Heart right ventricle (tissue), 16 donors: ENCODE data around the gene UBE2F. TPM values are rescaled to one million over a fixed set of nuclear protein-coding genes. Genes with fewer than 3 reads are reported as not detected.

ENCODE experiments used
- ATAC-seq, 8 donors: fragments of 200-7000 bp; cut with Tn5 transposase; one replicate each; pipeline ENCODE4 v1.9.1; 2020; ENCODE audit warnings: mild to moderate bottlenecking in 8 of 8, moderate library complexity in 8 of 8, moderate number of reproducible peaks in 1 of 8
- DNase-seq, 2 donors: peaks; one replicate each; pipeline ENCODE4 v3.0.0-alpha.2; 2020
- H3K27ac ChIP-seq, 10 donors: fragments of 200-600 bp; sonication (generic) in 2 of 10; one replicate each; pipeline versions ENCODE4 v1.5.0 to v1.8.0; 2020 to 2022; ENCODE audit warnings: mild to moderate bottlenecking in 3 of 10
- H3K27me3 ChIP-seq, 7 donors: fragments of 200-600 bp; one replicate each; pipeline ENCODE4 v1.8.0; 2021 to 2022; ENCODE audit warnings: mild to moderate bottlenecking in 2 of 7
- H3K36me3 ChIP-seq, 9 donors: fragments of 200-600 bp; sonication (generic) in 1 of 9; one replicate each; pipeline versions ENCODE4 v1.5.0 to v1.8.0; 2020 to 2022; ENCODE audit warnings: mild to moderate bottlenecking in 2 of 9
- H3K4me1 ChIP-seq, 9 donors: fragments of 200-600 bp; sonication (generic) in 1 of 9; one replicate each; pipeline versions ENCODE4 v1.5.0 to v1.8.0; 2020 to 2022; ENCODE audit warnings: mild to moderate bottlenecking in 4 of 9
- H3K4me3 ChIP-seq, 10 donors: fragments of 200-600 bp; sonication (generic) in 2 of 10; one replicate each; pipeline versions ENCODE4 v1.5.0 to v1.8.0; 2020 to 2022; ENCODE audit warnings: mild to moderate bottlenecking in 7 of 10, moderate library complexity in 2 of 10
- H3K9me3 ChIP-seq, 11 donors: fragments of 200-600 bp in 10 of 11; sonication (generic) in 2 of 11; one replicate each; pipeline versions ENCODE4 v1.5.0 to v1.8.0; 2013 to 2022; ENCODE audit warnings: mild to moderate bottlenecking in 2 of 11, control low read depth in 1 of 11, moderate library complexity in 1 of 11
- CTCF ChIP-seq, 9 donors: fragments of 200-600 bp; sonication (generic) in 2 of 9; IDR thresholded peaks; one replicate each; pipeline versions ENCODE4 v1.5.0 to v1.8.0; 2021 to 2022; ENCODE audit warnings: antibody characterized with exemption in 9 of 9, mild to moderate bottlenecking in 5 of 9, moderate library complexity in 1 of 9
- WGBS, 2 donors: extraction: QIAGEN DNeasy Blood & Tissue Kit; methylation state at CpG; one replicate each; pipeline ENCODE4 v1.1.7; 2013; ENCODE audit warnings: inconsistent platforms in 1 of 2; 5-methylcytosine and 5-hydroxymethylcytosine counted together
- intact Hi-C, 10 donors: fragments of 100-400 bp; cut with DNase I; formaldehyde crosslinking; loops; one replicate each; pipeline versions ENCODE4 v1.11.1 to v1.14.2; 2022
- polyA plus RNA-seq, 2 donors: library from polyadenylated mRNA; stranded (reverse); fragments of 200-250 nt; gene quantifications; one replicate each; pipeline ENCODE4 v1.2.3, GENCODE V29; 2013
- total RNA-seq, 10 donors: library from RNA; stranded (reverse); fragmentation: NEBNext Ultra II Directional in 3 of 10; extraction: Animal tissue kit (Norgen Biotek cat#: 25700) in 3 of 10; gene quantifications; one replicate each; pipeline versions ENCODE4 v1.2.1 to v1.2.4, GENCODE V29; 2021 to 2023
- donor health status: Arrhythmogenic right ventricular cardiomyopathy.
- donor health status: ischemic (EF 13 %, LVEDD 7.1; RV severe dilation, severe dysfunction).
- donor health status: healthy with polysubstance abuse.
- donor health status: DM: no; HTN: yes; CAD: no.
- donor health status: DM: no; HTN: no; CAD: no.
- donor health status: ischemic (EF 25% LVEDD 6.9; RV normal size, moderate dysfunction).
- donor health status: ischemic (EF 25% LVEDD 5.7; RV mildly dilated, moderate dysfunction).
- donor health status: healthy.
- donor health status: DM: yes; HTN: yes; CAD: no.
- donor health status: Ischemic cardiomyopathy.
- donor health status: ischemic (EF 35%, LVEDD 5.7; RV mildly dilated, moderate dysfunction).
- donor health status: nonischemic (EF 11% LVEDD 7.7; RV severe dilation, severe dysfunction).
- donor health status: DM: yes; HTN: yes; CAD: no.
- donor health status: PGD.
- donor health status: ischemic (EF 29% LVEDD 5.4; RV normal size, mild dysfunction).
- donor health status: nonischemic (EF 23%, LVEDD 6.1; RV moderate dilation, normal function).

The UBE2F gene
- total and polyA plus RNA-seq, 12 donors: 43.5 to 82.2 (median 63.7) TPM

GRCh38 chr2:238091436-238092060 lies 124.7 kb downstream of the UBE2F start:
- H3K9me3 ChIP-seq: no peaks in the 10 kb centered on the region
- DNase-seq (no peak), ATAC-seq (no peak)
- H3K4me1 ChIP-seq: peaks cover 0 to 8% (median 0%) of the 10 kb centered on the region in 9 donors
- H3K36me3 ChIP-seq: peaks cover 0 to 5% (median 0%) of the 10 kb centered on the region in 9 donors
- intact Hi-C loops: no loop called here
- no peak overlapping the region for H3K4me3 ChIP-seq
- TF ChIP-seq CTCF (IDR thresholded peaks at IDR 0.05): no peak
- WGBS, 2 donors: 93% methylated on average over 16 of the region's 16 CpGs
- no peak overlapping the region for H3K27ac ChIP-seq
- H3K27me3 ChIP-seq: no peaks in the 10 kb centered on the region

Other genes starting within 250 kb of the UBE2F start
- gene RBM44, start 168.2 kb upstream of the UBE2F start, total RNA-seq: under 1 TPM; 0.19 to 0.83 (median 0.32) TPM
- under 1 TPM; 0.13 to 0.80 TPM for gene RBM44, start 168.2 kb upstream of the UBE2F start, polyA plus RNA-seq
- gene RAMP1, start 107.4 kb upstream of the UBE2F start, total RNA-seq: 100 to 1,000 TPM in 8 of 10 donors, 10 to 100 TPM in 2; 52.7 to 428 (median 162) TPM
- gene RAMP1, start 107.4 kb upstream of the UBE2F start, polyA plus RNA-seq: 1,000 to 10,000 TPM in 1 of 2 donors, 100 to 1,000 TPM in 1; 288 to 1,549 TPM
- 10 to 100 TPM in 7 of 10 donors, 1 to 10 TPM in 3; 8.3 to 14.5 (median 11.4) TPM for gene SCLY, start 94.0 kb downstream of the UBE2F start, total RNA-seq
- gene SCLY, start 94.0 kb downstream of the UBE2F start, polyA plus RNA-seq: 10 to 100 TPM in 1 of 2 donors, 1 to 10 TPM in 1; 8.7 to 13.5 TPM
- 1 to 10 TPM in 1 of 10 donors, under 1 TPM in 7, not detected in 2; 0.10 to 1.7 (median 0.38) TPM for gene ESPNL, start 133.3 kb downstream of the UBE2F start, total RNA-seq
- gene ESPNL, start 133.3 kb downstream of the UBE2F start, polyA plus RNA-seq: under 1 TPM; 0.01 to 0.29 TPM
- 10 to 100 TPM; 18.9 to 30.1 (median 26.7) TPM for gene KLHL30, start 171.7 kb downstream of the UBE2F start, total RNA-seq
- 1 to 10 TPM; 3.0 to 9.8 TPM for gene KLHL30, start 171.7 kb downstream of the UBE2F start, polyA plus RNA-seq
- 1 to 10 TPM in 1 of 10 donors, under 1 TPM in 3, not detected in 6; 0.11 to 1.3 (median 0.60) TPM for gene ERFE, start 192.0 kb downstream of the UBE2F start, total RNA-seq
- gene ERFE, start 192.0 kb downstream of the UBE2F start, polyA plus RNA-seq: under 1 TPM in 1 of 2 donors, not detected in 1; 0.68 TPM
- 10 to 100 TPM; 19.6 to 31.0 (median 24.2) TPM for gene ILKAP, start 236.7 kb downstream of the UBE2F start, total RNA-seq
- 10 to 100 TPM; 38.0 to 83.9 TPM for gene ILKAP, start 236.7 kb downstream of the UBE2F start, polyA plus RNA-seq